GM23338 (cell line): Measurements from ENCODE around the gene MEGF9. TPM values are rescaled to one million over a fixed set of nuclear protein-coding genes. Genes with fewer than 3 reads are reported as not detected.

Source experiments
- ATAC-seq: fragments of 200-7000 bp; cut with Tn5 transposase; 3 replicates; pipeline ENCODE4 v1.9.1; 2020
- DNase-seq: peaks from one replicate; pipeline ENCODE4 v3.0.0-alpha.2; 2015; ENCODE audit warnings: low spot score
- H2AFZ ChIP-seq: fragments of 200-600 bp; sonication (generic); 2 replicates; pipeline ENCODE4 v1.8.0; 2016; ENCODE audit warnings: antibody characterized with exemption, mild to moderate bottlenecking, moderate library complexity
- H3F3A ChIP-seq: fragments of 200-600 bp; sonication (generic); replicated peaks from 2 replicates; pipeline ENCODE4 v1.8.0; 2017; ENCODE audit warnings: antibody characterized with exemption, mixed run types, low read depth
- H3K27ac ChIP-seq: fragments of 200-600 bp; sonication (generic); 2 replicates; pipeline ENCODE4 v1.6.1; 2016; ENCODE audit warnings: low read depth
- H3K27me3 ChIP-seq: fragments of 200-600 bp; sonication (generic); 2 replicates; pipeline ENCODE4 v1.8.0; 2016; ENCODE audit warnings: mild to moderate bottlenecking, mixed run types, moderate library complexity; ENCODE audit not compliant: insufficient read depth
- H3K36me3 ChIP-seq: fragments of 200-600 bp; sonication (generic); 2 replicates; pipeline ENCODE4 v1.8.0; 2016; ENCODE audit warnings: mild to moderate bottlenecking; ENCODE audit not compliant: insufficient read depth
- H3K4me1 ChIP-seq: fragments of 200-600 bp; sonication (generic); 2 replicates; pipeline ENCODE4 v1.8.0; 2016; ENCODE audit warnings: mild to moderate bottlenecking, moderate library complexity; ENCODE audit not compliant: insufficient read depth
- H3K4me2 ChIP-seq: fragments of 200-600 bp; sonication (generic); 2 replicates; pipeline ENCODE4 v1.7.1; 2017; ENCODE audit warnings: mixed run types
- H3K4me3 ChIP-seq: fragments of 200-600 bp; sonication (generic); 2 replicates; pipeline ENCODE4 v1.6.1; 2016; ENCODE audit warnings: mixed run types
- H3K79me2 ChIP-seq: fragments of 200-600 bp; sonication (generic); replicated peaks from 2 replicates; pipeline ENCODE4 v1.8.0; 2017; ENCODE audit warnings: mild to moderate bottlenecking; ENCODE audit not compliant: insufficient read depth
- H3K9me2 ChIP-seq: fragments of 200-600 bp; sonication (generic); 2 replicates; pipeline ENCODE4 v1.8.0; 2017; ENCODE audit not compliant: insufficient read depth
- H4K20me1 ChIP-seq: fragments of 200-600 bp; sonication (generic); replicated peaks from 2 replicates; pipeline ENCODE4 v1.8.0; 2017; ENCODE audit warnings: mild to moderate bottlenecking; ENCODE audit not compliant: insufficient read depth
- H3K27ac Mint-ChIP-seq: 2 replicates; pipeline ENCODE4 v1.8.0; 2020; ENCODE audit warnings: inconsistent platforms, mild to moderate bottlenecking, moderate library complexity, mixed read lengths
- H3K27me3 Mint-ChIP-seq: 3 replicates; pipeline ENCODE4 v1.8.0; 2022; ENCODE audit warnings: low read depth, mild to moderate bottlenecking, moderate library complexity, mixed read lengths, inconsistent platforms; ENCODE audit not compliant: insufficient read depth, poor library complexity
- H3K36me3 Mint-ChIP-seq: 3 replicates; pipeline ENCODE4 v1.8.0; 2021; ENCODE audit warnings: low read depth, mild to moderate bottlenecking, inconsistent platforms, moderate library complexity, mixed read lengths
- H3K4me1 Mint-ChIP-seq: 3 replicates; pipeline ENCODE4 v1.8.0; 2020; ENCODE audit warnings: mild to moderate bottlenecking, inconsistent platforms, mixed read lengths
- H3K4me3 Mint-ChIP-seq: 3 replicates; pipeline ENCODE4 v1.8.0; 2021; ENCODE audit warnings: moderate library complexity, mild to moderate bottlenecking, inconsistent platforms, mixed read lengths
- H3K9me3 Mint-ChIP-seq: 3 replicates; pipeline ENCODE4 v1.8.0; 2020; ENCODE audit warnings: moderate library complexity, mild to moderate bottlenecking, inconsistent platforms, mixed read lengths
- CREB1 ChIP-seq: fragments of 250-450 bp; sonication (Bioruptor Pico); IDR thresholded peaks from 2 replicates; pipeline ENCODE4 v1.5.0; 2020; ENCODE audit warnings: low read depth, mild to moderate bottlenecking, moderate library complexity
- EZH2 ChIP-seq: fragments of 200-600 bp; sonication (generic); IDR thresholded peaks from one replicate; pipeline ENCODE4 v1.8.0; 2017; ENCODE audit warnings: antibody characterized with exemption, mild to moderate bottlenecking, low read depth; ENCODE audit not compliant: unreplicated experiment
- EZH2phosphoT487 ChIP-seq: fragments of 200-600 bp; sonication (generic); IDR thresholded peaks from one replicate; pipeline ENCODE4 v1.8.1; 2018; ENCODE audit warnings: antibody characterized with exemption; ENCODE audit not compliant: unreplicated experiment
- JUNB ChIP-seq: IDR thresholded peaks from one replicate; pipeline ENCODE4 v1.6.1; 2016; ENCODE audit warnings: antibody characterized with exemption; ENCODE audit not compliant: unreplicated experiment
- POLR2AphosphoS5 ChIP-seq: IDR thresholded peaks from 2 replicates; pipeline ENCODE4 v1.6.1; 2016; ENCODE audit warnings: antibody characterized with exemption, low read depth
- ZNF114 ChIP-seq: fragments of 250-450 bp; sonication (Bioruptor Pico); IDR thresholded peaks from 2 replicates; pipeline ENCODE4 v1.5.0; 2020; ENCODE audit warnings: mild to moderate bottlenecking, moderate library complexity
- ZNF331 ChIP-seq: fragments of 250-450 bp; sonication (Bioruptor Pico); IDR thresholded peaks from 2 replicates; pipeline ENCODE4 v1.5.0; 2020; ENCODE audit warnings: low read depth, mild to moderate bottlenecking, moderate library complexity
- polyA plus RNA-seq: library from polyadenylated mRNA; unstranded; fragments of >200 nt; fragmentation: Nextera tagmentation; extraction: Ambion mirVana; gene quantifications from 2 replicates; pipeline ENCODE4 v1.2.1, GENCODE V29; 2016
- total RNA-seq: library from RNA; depleted of rRNA; stranded (reverse); fragments of >200 nt; shearing (Covaris generic); gene quantifications from 2 replicates; pipeline ENCODE4 v1.2.3, GENCODE V29; 2014
- TF ChIP-seq, protein P1 (sequence below): IDR thresholded peaks from 2 replicates; pipeline ENCODE4 v1.6.1; 2016; ENCODE audit warnings: antibody characterized with exemption
- TF ChIP-seq, protein P2 (sequence below): IDR thresholded peaks from one replicate; pipeline ENCODE4 v1.6.1; 2018; ENCODE audit warnings: antibody characterized with exemption; ENCODE audit not compliant: unreplicated experiment

MEGF9 gene
- total and polyA plus RNA-seq, 2 experiments from 2014 or later, result 0.87 to 1.6 TPM

DNA sequence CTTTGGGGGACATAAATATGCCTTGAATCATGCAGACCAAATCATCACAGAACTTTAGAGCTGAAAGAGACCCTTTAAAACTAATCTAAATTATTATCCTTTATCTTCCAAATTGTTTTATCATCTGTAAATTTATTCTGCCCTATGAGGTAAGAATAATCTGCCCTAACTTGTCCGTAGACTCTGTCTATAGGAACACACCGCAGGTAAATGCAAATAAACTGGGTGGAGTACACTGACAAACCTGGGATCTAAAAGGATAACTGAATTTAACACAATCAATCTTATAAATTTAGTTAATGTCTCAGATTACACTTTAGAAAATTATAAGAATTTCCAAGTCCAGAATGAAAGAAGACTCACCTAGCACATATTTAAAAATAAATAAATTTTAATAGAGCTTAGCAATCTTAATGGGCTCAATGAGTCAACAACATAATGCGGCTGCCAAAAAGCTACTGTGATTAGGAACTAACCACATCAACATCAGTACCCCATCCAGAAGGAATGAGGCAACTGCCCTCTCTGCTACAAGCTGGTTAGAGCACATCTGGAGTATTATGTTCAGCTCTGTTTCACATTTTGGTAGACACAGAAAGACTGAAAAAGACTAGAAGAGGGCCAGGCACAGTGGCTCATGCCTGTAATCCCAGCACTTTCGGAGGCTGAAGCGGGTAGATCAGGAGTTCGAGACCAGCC is 5.6 kb downstream of the MEGF9 start (continued):
- TF ChIP-seq, protein P1, sequence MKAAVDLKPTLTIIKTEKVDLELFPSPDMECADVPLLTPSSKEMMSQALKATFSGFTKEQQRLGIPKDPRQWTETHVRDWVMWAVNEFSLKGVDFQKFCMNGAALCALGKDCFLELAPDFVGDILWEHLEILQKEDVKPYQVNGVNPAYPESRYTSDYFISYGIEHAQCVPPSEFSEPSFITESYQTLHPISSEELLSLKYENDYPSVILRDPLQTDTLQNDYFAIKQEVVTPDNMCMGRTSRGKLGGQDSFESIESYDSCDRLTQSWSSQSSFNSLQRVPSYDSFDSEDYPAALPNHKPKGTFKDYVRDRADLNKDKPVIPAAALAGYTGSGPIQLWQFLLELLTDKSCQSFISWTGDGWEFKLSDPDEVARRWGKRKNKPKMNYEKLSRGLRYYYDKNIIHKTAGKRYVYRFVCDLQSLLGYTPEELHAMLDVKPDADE, result no peak
- no peak for TF ChIP-seq ZNF331 (CRISPR knock-in tag)
- TF ChIP-seq, protein P2, sequence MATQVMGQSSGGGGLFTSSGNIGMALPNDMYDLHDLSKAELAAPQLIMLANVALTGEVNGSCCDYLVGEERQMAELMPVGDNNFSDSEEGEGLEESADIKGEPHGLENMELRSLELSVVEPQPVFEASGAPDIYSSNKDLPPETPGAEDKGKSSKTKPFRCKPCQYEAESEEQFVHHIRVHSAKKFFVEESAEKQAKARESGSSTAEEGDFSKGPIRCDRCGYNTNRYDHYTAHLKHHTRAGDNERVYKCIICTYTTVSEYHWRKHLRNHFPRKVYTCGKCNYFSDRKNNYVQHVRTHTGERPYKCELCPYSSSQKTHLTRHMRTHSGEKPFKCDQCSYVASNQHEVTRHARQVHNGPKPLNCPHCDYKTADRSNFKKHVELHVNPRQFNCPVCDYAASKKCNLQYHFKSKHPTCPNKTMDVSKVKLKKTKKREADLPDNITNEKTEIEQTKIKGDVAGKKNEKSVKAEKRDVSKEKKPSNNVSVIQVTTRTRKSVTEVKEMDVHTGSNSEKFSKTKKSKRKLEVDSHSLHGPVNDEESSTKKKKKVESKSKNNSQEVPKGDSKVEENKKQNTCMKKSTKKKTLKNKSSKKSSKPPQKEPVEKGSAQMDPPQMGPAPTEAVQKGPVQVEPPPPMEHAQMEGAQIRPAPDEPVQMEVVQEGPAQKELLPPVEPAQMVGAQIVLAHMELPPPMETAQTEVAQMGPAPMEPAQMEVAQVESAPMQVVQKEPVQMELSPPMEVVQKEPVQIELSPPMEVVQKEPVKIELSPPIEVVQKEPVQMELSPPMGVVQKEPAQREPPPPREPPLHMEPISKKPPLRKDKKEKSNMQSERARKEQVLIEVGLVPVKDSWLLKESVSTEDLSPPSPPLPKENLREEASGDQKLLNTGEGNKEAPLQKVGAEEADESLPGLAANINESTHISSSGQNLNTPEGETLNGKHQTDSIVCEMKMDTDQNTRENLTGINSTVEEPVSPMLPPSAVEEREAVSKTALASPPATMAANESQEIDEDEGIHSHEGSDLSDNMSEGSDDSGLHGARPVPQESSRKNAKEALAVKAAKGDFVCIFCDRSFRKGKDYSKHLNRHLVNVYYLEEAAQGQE, result no peak
- TF ChIP-seq ZNF114 (CRISPR knock-in tag), result no peak
- no peak for TF ChIP-seq JUNB

DNA sequence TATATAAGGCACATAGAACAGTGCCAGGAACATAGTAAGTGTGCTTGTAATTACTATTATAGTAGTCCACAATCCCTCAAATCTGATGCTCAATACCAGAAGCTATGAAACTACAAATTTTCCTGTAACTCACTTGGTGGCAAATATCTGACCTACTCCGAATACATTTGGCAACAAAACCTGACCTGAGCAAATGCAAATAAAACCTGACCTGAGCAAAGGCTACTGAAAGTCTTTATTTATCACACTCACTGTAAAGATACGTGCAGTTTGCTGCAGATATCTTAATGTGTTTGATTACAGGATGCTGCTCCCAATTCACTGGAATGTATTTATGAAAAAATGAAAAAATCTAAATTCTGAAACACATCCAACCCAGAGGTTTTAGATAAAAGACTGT is 7.1 kb downstream of the MEGF9 start:
- H3K36me3 Mint-ChIP-seq, result no peaks in the 10 kb centered on the region
- no peaks in the 10 kb centered on the region for H3F3A ChIP-seq
- no peak overlapping the region for H3K4me2 ChIP-seq
- peaks cover 5% of the 10 kb centered on the region for H3K27me3 Mint-ChIP-seq
- H3K79me2 ChIP-seq, result 0 out of 2 replicates have a peak, but pooled peaks cover 5% of the 10 kb centered on the region
- no peaks in the 10 kb centered on the region for H3K9me3 Mint-ChIP-seq
- H3K4me3 Mint-ChIP-seq, result no peak overlapping the region
- H3K27ac Mint-ChIP-seq, result no peak overlapping the region
- H3K27ac ChIP-seq, result no peak overlapping the region
- no peak for TF ChIP-seq ZNF114 (CRISPR knock-in tag)
- H3K36me3 ChIP-seq, result no peaks in the 10 kb centered on the region
- no peaks in the 10 kb centered on the region for H3K9me2 ChIP-seq
- ATAC-seq, result no peak
- no peak overlapping the region for H2AFZ ChIP-seq
- peaks cover 8% of the 10 kb centered on the region for H3K27me3 ChIP-seq
- no peak overlapping the region for H3K4me3 ChIP-seq
- H3K4me1 ChIP-seq, result no peaks in the 10 kb centered on the region
- no peak for DNase-seq
- H3K4me1 Mint-ChIP-seq, result no peaks in the 10 kb centered on the region
- peaks cover 3% of the 10 kb centered on the region; the same call in 1 of the 2 replicates for H4K20me1 ChIP-seq

DNA sequence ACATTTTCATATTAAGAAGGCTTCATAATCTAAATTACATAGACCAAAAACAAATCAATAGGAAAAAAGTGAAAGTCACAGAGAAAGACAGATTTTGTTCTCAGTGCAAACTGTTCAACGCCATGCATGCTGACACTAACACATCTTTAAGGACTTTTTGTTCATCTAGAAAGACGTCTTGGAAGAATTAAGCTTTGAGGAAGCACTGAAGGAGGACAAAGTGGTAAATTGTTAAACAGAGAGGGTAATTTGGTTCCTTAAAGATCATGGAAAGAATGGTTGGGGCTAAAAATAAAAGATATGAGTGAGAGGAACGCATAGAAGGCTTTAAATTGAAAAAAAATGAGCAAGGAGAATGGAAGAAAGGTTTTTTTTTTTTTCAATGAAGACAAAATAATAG is 9.1 kb downstream of the MEGF9 start:
- Histone ChIP-seq H3K4me2 (no peak overlapping the region), H2AFZ (no peak overlapping the region), H3K27ac (no peak overlapping the region), H3K79me2 (0 out of 2 replicates have a peak, but pooled peaks cover 5% of the 10 kb centered on the region), H3K36me3 (no peaks in the 10 kb centered on the region), H3K9me2 (no peaks in the 10 kb centered on the region), H3K4me3 (no peak overlapping the region), H3K27me3 (peaks cover 1% of the 10 kb centered on the region), H3F3A (no peaks in the 10 kb centered on the region), H4K20me1 (0 out of 2 replicates have a peak, but pooled peaks cover 3% of the 10 kb centered on the region), H3K4me1 (no peaks in the 10 kb centered on the region)
- Mint-ChIP-seq H3K27ac (no peak overlapping the region), H3K4me3 (no peak overlapping the region), H3K9me3 (no peaks in the 10 kb centered on the region), H3K4me1 (no peaks in the 10 kb centered on the region), H3K27me3 (peaks cover 2% of the 10 kb centered on the region), H3K36me3 (no peaks in the 10 kb centered on the region)
- ATAC-seq (no peak), DNase-seq (no peak)
- TF ChIP-seq EZH2 (no peak), CREB1 (CRISPR knock-in tag) (no peak), EZH2phosphoT487 (no peak), ZNF114 (CRISPR knock-in tag) (no peak), POLR2AphosphoS5 (no peak)
- TF ChIP-seq, protein P2, result no peak
- TF ChIP-seq, protein P1, result no peak
